HCEC 1CT (cell line): Measurements from ENCODE around the gene HSD17B8.
A peak's percentile ranks its signal among the peaks of the same experiment; 100 is the strongest.

Experiments
- DNase-seq: peaks from one replicate; pipeline ENCODE4 v3.0.0-alpha.2; 2017

HSD17B8 gene

DNA sequence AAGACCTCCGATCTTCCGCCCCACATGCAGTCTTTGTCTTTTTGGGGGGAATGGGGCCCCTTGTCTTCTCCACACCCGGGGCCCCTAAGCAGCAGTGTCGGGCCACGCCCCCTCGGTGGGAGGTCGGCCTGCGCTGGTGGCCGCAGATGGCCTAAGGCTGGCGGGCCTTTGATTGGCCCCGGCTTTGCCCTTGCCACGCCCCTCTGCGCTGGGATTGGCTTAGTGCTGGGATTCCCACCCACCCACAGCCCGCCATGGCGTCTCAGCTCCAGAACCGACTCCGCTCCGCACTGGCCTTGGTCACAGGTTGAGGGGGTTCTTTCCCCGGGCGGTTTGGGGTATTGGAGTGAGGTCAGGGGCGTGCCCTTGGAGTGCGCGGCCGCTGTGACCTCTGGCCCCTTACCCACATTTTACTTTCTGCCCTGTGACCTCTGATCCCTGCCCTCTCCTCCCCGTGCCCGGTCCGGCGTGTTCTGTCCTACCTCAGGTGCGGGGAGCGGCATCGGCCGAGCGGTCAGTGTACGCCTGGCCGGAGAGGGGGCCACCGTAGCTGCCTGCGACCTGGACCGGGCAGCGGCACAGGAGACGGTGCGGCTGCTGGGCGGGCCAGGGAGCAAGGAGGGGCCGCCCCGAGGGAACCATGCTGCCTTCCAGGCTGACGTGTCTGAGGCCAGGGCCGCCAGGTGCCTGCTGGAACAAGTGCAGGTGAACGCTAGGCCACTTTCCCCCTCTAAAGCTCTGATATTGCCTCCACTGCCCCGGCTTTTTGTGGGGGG, at the start of gene HSD17B8:
HSD17B8 (plus strand) TSS at position 241 of the 776 bp plus-strand sequence; CDS start at position 255, 14 bp downstream.
- peak; percentile 88 for DNase-seq

DNA sequence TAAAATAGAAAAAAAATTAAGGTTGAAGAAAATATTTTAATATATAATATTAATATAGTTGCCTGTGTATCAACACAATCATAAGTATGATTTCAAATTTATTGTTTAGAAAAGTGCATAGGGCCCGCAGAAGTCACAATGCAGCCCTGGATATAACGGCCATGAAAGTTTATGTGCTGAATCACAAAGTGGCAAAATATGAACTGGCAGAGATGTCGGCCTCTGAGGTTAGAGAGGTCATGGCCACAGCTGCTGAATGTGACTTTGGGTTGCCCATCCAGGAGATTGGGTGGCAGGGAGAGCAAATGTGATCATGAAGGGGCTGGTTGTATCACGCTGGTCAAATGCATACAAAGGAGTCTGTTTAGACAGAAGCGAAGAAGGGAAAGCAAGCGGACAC, 47.9 kb upstream of the HSD17B8 start:
- DNase-seq, result no peak

DNA sequence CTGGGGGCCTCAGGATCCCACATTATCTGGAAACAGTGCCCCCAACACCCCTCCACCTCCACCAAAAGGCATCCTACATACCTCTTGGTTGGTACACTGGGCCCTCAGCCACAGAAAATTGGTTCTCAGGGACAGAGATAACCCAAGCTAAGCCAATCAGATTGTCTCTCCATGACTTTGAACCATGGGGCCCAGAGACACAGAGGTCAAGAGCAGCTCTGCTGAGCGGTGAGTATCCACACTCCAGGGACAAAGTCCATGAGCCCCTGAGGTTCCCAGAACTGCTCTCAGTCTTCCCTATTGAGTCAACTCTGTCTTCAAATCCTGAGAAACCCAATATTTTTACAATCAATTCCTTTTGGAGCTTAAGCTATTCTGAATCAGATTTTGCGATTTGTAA, 47.5 kb upstream of the HSD17B8 start:
- DNase-seq, result no peak

GRCh38 chr6:33160096-33160495, 44.4 kb upstream of the HSD17B8 start:
- DNase-seq, result no peak

DNA sequence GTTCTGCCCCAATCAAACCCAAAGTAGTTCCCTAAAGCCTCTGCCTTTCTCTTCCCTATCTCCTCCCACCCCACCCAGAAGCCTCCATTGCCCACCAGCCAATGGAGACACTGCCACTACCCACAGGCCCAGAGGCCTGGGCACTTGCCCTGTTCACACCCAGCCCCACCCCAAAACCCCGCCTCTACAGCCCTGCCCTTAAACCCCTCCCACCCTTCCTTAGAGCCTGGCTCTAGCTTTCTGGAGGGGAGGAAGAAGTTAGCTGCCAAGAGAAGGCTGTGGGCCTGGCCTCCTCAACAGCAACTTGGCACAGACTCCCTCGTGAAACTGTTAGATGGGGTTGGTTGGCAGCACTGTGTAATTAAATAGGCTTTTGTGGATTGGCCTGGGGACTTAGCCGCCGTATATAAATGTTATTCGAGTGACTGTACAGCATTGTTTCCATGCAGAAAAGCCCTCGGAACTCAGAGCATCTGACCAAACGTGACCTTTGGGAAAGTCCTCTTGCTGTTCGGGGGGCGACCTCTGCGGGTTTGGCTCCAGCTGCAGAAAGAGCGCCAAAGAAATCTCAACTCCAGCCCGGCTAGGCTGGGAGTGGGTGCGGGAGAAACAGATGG, 43.6 kb upstream of the HSD17B8 start:
- DNase-seq, result peak; percentile 64

DNA sequence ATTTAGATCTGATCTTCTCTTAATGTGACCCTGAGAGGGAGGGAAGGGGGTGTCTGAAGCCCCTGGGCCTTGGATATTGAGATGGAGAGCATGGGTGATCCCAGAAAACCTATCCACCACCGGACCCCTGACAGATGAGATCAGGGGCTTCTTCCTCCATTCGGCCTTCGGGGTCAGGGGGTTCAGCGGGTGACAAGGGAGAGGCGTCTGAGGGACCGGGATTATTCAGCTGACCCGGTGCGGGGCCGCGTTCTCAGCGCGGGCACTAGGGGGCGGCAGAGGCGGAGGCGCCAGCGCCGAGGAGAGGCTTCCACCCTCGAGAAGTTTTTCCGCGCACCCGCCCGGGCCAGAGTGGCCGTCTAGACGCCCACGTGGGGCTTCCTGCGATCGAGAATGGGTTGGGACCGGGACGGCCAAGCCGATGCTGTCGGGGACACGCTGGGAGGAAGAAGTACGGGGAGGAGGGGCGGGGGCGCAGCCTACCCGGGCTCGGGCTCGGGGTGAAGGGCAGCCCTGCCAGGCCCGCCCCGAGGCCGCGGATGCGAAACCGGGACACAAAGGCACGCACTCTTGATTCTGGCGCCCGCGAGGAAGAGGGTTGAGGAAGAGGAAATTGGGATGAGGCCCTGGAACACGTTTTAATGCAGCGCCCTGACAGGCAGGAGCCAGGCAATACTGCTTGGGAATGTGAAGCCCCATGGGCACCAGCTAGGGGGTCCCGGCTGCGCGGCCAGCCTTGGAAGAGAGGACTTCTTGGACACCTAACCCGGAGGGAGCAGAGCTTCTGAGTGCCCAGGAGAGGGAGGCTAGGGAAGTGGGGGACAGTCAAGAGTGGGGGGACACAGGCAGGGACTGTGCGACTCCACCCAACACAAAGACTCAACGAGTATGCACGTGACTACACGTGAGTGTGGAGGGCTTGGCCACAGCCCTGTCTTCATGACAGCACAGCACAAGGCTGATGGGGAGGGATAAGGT, 42.8 kb upstream of the HSD17B8 start:
- peak; percentile 49 for DNase-seq

DNA sequence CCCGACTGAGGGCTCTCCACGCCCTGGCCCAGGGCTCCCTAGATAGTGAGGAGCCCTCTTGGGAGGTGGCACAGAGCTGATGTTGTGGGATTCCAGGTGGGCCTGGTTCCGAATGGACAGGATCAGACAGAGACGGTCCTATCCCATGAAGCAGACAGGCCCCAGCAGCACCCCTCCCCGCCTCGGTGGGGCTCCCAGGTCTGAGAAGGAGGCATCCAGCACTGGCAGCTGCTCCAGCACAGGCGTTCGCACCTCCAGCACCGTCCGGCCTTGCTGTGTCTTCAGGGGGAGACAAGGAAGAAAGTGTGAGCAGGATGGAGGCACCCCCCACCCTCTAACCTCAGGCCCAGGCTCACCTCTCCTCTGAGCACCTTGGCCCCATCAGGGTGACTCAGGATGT, 40.9 kb upstream of the HSD17B8 start:
- DNase-seq, result no peak

DNA sequence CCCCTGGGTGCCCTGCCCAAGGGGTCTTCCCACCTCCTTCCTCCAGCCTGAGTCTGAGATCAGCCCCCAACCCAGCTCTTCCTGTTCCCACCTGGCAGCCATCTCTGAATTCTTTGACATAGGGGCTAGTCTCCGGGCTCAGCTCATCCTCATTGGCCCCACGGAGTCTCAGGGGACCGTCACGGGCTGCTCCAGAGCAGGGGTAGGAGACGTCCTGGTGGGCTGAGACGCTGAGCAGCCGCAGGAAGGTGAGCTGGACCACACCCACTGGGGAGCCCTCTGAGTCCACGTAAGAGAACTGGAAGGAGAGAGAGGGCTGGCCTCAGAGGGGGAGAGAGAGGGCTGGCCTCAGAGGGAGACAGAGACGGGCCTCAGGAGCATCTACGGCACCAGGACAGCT, 40.3 kb upstream of the HSD17B8 start:
- no peak for DNase-seq

DNA sequence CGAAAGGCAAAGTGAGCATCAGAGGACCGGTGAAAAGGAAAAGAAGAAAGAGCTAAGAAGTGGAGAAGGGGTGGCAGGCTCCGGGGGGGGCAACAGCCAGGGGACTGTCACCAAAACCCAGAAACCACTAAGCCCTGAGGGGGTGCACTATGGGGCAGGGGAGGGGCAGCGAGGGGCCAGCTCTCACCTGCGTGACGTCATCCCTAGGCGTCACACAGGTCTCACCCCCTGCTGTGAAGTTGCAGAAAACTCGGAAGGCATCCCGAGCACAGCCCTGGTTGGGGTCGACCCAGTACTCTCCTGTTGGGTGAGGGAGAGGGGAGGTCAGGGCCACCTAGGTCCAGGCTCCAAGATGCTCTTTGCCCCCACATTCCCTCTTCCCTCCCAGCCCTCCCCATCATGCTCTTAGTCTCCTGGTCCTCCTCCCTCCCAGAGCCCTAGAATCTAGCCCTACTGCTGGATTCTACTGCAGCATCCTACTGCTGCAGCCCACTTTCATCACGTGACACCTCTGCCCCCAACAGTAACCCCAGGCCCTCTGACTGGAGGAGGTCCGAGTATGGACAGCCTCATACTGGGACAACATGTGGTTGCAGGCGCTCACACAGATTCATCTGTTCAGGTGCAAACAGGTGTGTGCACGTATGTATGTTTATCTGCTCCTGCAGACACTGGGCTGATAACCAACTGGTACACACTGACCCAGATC, 39.6 kb upstream of the HSD17B8 start:
- DNase-seq, result no peak

GRCh38 chr6:33165581-33166258, 38.7 kb upstream of the HSD17B8 start:
- no peak for DNase-seq

- DNase-seq, result no peak
These were observed 38.1 kb upstream of the HSD17B8 start for GRCh38 chr6:33166363-33166762.

DNA sequence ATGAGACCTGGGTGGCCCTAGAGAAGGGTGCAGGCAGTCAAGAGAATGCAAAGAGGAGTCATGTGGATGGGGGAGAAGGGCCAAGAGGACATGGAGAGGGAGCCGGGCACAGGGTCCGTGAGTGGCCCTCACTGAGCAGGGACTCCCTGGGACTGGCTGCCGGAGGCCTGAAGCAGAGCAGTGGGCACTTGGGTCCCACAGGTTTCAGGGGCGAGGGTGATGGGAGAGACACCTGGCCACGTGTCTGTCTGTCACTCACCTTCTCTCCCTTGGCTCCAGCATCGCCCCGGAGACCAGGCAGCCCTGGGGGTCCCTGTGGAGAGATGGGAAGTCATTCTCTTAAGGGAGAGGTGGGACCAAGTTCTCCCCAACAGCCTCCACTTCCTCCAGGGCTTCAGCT, 37.6 kb upstream of the HSD17B8 start:
- DNase-seq, result no peak

DNA sequence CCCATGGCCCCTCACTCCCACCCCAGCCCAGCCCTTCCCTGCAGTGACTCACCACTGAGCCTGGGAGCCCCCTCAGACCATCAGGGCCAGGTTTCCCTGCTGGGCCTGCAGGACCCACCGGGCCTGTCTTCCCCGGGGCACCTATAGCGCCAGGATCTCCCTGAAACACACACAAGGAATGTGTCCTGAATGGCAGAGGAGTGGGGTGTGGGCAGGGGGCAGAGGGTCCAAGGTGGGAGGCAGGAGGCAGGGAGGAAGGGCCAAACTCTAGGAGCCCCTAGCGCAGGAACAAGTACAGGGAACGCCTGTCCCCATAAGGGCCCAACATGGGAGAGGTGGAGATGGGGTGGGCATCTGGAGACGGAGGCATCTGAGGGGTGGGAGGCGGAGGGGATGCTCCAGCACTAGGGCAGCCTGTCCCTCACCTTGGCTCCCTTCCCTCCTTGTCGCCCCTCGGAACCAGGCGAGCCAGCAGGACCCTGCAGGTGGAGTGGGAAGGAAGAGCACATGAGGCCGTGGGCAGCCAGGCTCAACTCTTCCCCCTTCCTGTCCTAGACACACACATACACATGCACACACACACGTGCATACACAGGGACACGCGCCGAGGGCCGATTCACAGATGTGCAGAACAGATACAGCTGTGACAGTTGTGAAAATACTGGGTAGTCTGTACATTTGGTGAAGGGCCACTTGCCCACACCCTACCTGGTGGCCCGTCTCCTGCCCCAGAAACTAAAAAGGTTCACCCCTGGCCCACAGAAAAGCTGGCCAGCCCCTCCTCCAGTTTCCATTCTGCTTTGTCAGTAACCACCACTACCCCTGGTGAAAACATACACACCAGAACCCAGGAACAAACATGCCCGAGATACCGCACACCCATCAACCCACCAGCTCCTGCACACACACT, 36.8 kb upstream of the HSD17B8 start:
- DNase-seq, result no peak

DNA sequence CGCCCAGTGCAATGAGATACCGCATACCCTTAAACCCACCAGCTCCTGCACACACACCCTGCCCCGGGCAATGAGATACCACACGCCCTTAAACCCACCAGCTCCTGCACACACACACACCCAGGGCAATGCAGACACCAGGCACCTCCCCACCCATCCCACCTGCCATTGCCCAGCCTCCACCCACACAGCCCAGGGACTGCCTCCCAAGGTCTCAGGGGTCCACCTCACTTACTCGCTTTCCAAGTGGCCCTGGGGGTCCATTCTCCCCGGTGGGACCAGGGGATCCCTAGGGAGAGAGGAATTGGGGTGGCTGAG, 36.2 kb upstream of the HSD17B8 start:
- DNase-seq, result no peak

DNA sequence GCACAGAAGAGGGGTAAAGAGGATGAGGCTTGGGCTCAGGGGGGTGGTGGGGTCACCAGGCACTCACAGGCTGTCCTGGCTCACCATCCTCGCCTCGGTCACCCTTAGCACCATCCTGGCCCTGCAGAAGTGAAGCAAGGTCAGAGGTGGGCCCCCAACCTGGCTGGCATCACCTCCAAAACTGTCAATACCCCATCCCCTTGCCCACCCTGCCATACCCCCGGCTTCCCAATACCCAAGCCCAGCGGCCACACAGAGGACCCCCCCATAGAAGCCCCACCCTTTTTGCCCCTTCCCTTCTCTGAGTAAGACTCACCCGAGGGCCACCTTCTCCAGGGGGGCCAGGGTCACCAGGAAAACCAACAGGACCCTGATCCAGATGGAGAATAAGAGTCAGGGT, 35.8 kb upstream of the HSD17B8 start:
- DNase-seq, result no peak

- no peak for DNase-seq
These were observed 34.9 kb upstream of the HSD17B8 start for GRCh38 chr6:33169291-33170175.

GRCh38 chr6:33170176-33171015, 34.1 kb upstream of the HSD17B8 start:
- DNase-seq, result no peak

DNA sequence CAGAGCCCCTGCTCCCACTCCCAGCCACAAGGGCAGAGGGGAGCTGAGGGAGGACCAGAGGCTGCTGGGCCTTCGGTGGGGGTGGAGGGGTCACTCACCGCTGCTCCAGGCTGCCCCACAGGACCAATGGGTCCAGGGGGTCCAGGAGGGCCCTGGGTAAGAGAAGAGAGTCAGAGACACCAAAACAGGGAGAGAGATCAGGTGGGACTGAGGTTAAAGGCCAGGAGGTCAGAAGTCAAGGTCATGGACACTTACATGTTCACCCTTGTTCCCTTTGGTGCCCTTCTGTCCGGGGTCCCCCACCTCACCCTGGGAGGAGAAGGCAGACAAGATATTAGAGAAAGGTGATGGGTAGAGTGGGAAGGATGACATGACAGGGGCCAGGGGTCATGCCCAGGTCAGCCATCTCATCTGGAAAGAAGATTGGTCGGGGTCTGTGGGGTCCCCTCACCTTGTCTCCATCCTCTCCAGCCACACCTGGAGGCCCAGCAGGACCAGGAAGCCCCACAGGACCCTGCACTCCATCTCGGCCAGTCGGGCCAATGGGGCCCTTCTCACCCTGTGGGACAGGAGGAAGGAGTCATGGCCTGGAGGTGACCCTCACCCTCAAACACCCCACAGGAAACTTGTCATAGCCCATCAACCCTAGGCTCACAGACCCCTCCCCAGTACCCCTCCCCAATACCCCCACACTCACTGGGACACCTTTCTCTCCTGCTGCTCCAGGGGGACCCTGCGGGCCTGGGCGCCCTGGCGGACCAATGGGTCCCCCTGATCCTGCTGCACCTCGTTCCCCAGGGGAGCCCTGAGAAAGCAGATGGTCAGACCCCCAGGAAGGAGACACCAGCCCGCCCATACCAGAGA, 33.2 kb upstream of the HSD17B8 start:
- DNase-seq, result no peak
